HG03520 (cell line): ENCODE data around the gene PODXL.

Source experiments
- ATAC-seq: cut with Tn5 transposase; IDR thresholded peaks from one replicate; pipeline ENCODE4 v1.9.1; 2021; ENCODE audit warnings: mild to moderate bottlenecking, moderate library complexity; ENCODE audit not compliant: unreplicated experiment

The PODXL gene

DNA sequence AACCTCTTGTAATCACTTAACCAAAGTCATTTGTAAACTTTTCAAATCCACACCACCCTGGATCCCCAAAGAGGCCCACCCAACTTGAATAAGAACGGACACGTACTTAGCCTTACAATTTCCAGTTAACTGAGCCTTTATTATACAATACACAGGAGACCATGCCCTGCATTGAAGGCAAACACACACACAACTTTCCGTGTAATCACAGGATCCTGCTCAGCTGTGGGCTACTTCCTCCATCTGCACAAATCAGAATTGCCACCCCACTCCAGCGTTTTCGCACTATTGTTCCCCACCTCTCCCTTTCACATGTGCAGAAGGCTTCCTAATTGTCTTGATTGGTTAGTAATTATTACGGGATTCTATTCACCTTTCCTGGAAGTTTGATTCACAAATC, 12.1 kb upstream of the PODXL start:
- no peak for ATAC-seq

- ATAC-seq: no peak
Measured at GRCh38 chr7:131564640-131565039, 8.2 kb upstream of the PODXL start.

DNA sequence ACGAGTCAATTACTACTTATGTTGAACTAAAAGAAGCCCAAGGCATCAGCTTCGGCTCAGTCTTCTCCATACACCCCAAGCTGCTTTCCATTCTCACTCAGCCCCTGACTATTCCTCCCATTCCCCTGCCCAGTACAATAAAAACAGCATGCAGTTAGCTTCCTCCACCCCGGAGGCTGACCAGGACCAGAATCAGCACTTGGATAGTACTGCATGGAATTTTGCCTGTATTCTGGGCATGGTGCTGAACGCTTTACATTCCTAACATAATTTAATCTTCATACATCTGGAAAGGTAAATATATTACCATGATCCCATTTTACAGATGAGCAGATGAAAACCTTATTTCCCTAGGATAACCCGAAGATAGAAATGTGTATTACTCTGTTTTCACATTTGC, 7.5 kb upstream of the PODXL start:
- no peak for ATAC-seq

GRCh38 chr7:131562941-131563340, 6.5 kb upstream of the PODXL start:
- no peak for ATAC-seq

DNA sequence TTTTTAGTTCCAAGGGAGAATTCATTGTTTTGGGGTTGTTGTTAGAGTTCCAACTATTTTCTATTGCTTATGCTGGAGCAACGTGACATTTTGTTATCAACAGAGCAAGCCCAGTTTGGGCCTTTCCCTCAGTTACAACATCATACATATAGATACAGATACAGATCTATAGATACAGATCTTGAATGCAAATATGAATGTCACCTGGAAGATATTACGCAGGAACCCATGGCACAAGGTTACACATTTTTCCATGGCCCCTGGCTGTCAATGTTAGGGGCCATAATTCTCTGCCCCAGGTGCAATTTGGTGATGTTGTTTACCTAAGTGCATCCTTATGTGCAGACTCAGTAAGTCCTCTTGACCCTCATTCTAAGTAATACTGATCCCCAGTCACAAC, 3.6 kb upstream of the PODXL start:
- no peak for ATAC-seq

DNA sequence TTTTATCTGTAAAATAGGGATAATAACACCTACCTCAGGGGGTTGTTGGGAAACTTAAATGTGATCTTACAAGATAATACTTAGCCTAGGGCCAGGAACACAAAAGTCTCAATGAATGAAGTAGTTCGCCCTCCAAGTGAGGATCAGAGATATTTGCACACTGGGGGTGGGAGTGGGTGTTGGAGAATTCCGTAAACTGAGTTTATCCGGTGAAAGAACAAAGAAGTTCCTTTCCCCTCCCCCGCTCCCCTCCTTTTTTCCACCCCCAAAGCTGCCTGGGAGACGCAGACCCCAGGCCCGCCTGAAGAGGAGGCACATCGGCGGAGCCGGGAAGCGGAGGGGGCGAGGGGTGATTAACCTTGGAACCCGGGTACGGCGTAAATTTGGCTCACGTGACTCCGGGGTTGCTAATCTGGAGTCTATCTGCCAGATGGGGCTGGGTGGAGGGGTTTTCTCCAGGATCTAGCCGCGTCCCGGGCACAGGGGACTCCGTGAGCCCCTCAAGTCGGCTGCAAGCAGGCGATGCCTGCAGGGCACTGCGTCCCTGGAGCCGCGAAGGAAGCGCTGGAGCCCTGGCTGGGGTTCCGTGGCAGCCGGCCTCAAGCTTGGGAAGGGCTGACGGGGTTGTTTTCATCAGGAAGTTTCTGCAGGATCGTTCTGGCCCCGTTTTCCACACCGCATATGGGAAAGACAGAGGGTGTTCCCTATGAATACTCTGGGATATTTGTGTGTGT, 1.4 kb upstream of the PODXL start:
- no peak for ATAC-seq

DNA sequence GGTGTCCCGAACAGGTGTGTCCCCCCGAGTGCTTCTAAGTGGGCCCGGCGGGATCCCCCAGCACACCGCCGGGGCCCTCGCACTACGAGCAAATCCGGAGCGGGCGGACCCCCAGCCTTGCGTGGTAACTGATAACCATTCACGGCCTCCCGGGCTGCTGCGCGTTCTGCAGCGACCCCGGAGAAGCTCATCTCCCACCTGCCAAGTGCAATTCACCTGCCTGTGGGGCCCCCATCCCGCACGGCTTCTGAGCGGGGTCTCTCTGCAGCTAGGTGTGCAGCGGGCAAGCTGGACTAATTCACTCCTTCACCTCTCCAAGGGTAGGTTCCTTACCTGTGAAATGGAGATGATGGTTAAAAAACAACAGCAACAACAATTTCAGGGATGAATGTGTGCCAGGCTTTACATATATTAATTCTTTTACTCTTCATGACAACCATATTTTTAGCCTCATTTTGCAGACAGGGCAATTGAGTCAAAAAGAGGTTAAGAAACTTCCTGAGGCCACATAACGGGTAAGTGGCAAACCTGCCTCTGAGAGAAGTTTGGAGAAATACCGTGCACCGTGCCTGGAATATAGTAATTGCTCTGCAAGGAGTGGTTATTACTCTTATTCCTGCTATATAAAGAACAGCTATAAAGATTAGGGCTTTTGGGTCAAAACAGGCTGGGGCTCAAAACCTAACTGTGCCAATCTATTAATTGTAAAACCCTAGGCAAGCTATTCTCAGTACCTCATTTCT, 652 bp upstream of the PODXL start:
- ATAC-seq: no peak

DNA sequence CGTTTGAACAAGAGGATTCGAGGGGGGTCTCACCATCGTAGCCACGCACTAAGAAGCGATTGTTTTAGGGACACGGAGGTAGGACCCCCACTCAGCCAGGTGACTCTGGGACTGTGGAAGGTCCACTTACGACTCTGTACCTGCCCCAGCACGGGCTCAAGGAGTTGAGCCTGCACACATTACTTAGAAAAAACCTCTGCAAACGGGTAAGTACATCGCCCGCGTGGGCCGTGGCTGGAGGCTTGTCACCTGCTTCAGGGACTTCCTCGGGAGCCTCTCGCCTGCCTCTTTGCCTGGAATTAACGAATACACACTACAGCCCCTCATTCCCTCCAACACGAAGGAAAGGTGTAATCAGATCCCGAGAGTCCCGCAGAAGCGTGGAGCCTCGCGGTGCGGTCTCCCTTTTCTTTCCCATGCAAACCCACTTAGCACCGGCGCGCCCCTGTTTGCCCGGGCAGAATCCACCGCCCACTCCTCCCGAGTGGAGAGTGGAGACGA, 826 bp downstream of the PODXL start:
- no peak for ATAC-seq

GRCh38 chr7:131554880-131555516, 1.4 kb downstream of the PODXL start:
- ATAC-seq: no peak

DNA sequence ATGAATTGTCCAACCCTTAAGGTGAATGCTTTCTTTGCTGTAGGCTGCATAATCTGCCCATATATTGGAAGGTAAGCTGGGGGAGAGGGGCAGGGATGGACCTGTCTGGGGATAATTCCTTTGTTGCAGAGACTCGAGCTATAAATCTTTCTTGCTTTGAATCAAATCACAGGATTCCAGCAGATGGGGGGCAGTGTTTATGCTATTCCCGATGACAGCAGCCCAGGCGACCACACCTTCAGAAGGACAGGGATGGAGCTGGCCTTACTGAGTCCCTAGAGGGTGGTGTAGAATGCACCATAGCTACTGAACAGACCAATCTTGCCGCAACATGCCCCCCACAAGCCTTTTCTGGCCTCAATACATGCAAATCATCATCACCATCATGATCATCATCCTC, 2.5 kb downstream of the PODXL start:
- ATAC-seq: no peak

- ATAC-seq: no peak
Measured at GRCh38 chr7:131552053-131552452, 4.4 kb downstream of the PODXL start.

DNA sequence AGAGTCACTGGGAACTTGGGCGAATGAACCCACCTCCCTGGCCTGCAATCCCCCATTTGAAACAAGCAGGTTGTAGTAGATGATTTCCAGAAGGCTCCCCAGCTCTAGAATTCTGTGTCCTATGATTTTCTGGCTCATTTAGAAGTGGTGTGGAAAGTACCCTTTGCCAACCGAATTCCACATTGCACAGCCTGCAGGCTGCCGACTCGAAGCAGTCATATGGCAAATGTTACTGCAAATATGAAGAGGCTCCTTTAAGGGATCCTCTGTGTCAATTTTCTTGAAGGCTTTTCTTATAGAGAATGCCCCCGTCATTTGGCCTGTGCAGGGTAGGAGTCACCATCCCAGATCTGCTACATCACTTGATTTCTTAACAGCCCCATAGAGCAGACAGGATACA, 5.6 kb downstream of the PODXL start:
- no peak for ATAC-seq

DNA sequence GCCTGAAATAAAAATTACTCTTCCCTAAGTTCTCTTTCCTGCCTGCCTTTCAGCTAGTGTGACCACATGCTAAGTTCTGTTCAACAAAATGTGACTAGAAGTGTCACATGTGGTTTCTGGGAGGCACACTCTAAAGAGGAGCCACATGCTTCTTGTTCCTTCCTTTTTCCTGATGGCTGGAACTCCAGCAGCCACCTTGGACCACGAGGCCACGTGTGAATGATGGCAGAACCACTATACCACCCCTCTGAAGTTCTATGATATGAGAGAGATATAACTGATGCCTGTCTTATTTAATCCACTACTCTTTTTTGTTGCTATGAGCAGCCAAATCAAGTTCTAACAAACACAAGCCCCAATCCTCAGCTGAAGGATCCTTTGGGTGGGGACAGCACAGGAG, 8.1 kb downstream of the PODXL start:
- ATAC-seq: no peak

GRCh38 chr7:131547589-131547988, 8.8 kb downstream of the PODXL start:
- no peak for ATAC-seq

GRCh38 chr7:131546583-131547141, 9.8 kb downstream of the PODXL start:
- no peak for ATAC-seq

DNA sequence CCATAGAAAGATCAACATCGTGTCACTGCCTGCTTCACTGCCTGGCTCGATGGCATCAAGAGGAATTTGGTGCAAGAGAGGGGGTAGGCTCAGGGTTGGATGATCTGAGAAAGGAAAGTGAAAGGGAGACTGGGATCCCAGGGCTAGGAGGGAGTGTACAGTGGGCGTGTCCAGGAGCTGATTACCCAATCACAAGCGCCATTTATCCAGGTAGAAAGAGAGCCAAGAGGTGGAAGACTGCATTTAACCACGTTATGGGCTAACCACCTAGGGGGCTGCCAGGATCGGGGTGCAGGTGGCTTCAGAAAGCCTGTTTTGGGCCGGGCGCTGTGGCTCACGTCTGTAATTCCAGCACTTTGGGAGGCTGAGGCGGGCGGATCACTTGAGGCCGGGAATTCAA, 10.3 kb downstream of the PODXL start:
- ATAC-seq: no peak

DNA sequence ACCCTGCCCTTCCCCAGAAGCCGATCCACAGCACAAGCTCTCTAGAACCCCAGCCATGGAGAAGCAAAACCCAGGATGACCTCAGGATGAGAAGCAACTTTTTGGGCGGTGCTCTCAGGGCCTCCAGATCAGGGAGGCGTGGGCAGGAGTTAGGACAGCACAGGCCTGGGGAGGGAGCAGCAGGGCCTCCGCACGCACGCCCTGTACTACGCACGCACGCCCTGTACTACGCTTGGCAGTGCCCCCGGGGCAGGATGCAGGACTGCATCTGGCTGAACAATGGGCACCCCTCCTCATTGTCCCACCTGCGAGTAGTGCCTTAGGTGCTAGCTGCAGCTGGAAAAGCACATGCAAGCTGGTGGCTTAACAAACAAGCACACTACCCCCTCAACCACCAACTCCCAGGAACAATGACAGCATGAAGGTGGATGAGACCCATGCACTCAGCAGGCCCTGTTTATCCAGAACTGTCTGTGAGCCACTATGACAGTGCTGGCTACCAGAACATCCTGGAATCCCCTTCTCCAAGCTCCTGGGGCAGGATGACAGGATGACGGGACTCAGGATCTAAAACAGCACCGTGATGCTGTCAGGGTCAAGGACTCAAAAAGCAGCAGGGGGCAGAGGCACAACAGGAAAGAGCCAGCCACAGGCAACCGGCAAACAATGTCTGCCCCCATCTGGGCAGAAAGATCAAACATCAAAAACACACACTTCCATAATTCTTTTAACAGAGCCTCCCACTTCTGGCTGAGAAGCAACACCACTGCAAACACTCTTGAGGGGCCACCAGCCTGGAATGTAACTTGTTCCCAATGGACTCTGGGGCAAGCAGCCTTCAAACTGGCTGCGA, 11.8 kb downstream of the PODXL start:
- no peak for ATAC-seq

GRCh38 chr7:131544021-131544420, 12.4 kb downstream of the PODXL start:
- no peak for ATAC-seq

- no peak for ATAC-seq
Measured at GRCh38 chr7:131543298-131543697, 13.1 kb downstream of the PODXL start.

DNA sequence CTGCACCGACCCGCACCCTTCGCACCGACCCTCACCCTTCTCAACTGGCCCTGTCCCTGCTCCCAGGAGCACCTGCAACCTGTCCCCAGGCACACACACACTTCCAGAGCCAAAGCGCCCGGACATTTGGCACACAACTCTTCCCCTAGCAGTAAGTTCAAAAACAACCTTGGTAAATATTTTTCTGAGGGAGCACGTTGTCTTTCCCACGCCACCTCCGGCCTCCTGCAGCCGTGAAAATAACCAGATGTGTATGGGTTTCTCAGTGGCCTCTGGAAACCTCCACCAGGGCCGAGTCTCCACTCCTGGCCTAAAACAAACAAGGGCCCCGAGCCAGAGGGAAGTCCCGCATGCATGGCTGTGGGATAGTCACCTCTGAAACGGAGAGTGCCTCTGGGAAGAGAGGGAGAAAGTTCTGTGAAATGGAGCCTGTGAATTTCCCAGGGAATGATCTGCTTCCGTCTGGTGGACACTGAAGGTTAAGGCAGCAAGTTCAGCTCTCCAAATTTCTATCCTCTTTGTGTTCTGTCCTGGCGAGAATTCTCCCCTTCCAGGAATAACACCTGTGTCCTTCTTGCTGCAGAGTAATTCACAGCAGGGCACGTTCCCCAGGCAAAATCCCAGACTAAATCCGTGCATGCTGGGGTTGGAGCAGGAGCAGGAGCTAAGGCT, 15.8 kb downstream of the PODXL start:
- no peak for ATAC-seq
